Ishikawa (cell line): Measurements from ENCODE around the gene CNNM1.

Experiments
- CEBPB ChIP-seq: IDR thresholded peaks from 2 replicates; pipeline ENCODE4 v1.6.1; 2012
- CREB1 ChIP-seq: IDR thresholded peaks from 2 replicates; pipeline ENCODE4 v1.6.1; 2012; ENCODE audit warnings: low read depth
- EGR1 ChIP-seq: IDR thresholded peaks from 2 replicates; pipeline ENCODE4 v1.6.1; 2012
- EP300 ChIP-seq: IDR thresholded peaks from 2 replicates; pipeline ENCODE4 v1.6.1; 2012; ENCODE audit warnings: borderline replicate concordance
- FOXM1 ChIP-seq: IDR thresholded peaks from 2 replicates; pipeline ENCODE4 v1.6.1; 2012; ENCODE audit warnings: low read depth, borderline replicate concordance
- MAX ChIP-seq: IDR thresholded peaks from 2 replicates; pipeline ENCODE4 v1.6.1; 2012
- NFIC ChIP-seq: IDR thresholded peaks from 2 replicates; pipeline ENCODE4 v1.6.1; 2012
- RAD21 ChIP-seq: IDR thresholded peaks from 2 replicates; pipeline ENCODE4 v1.6.1; 2012; ENCODE audit warnings: low read depth
- REST ChIP-seq: IDR thresholded peaks from 2 replicates; pipeline ENCODE4 v1.6.1; 2012; ENCODE audit warnings: low read depth, mild to moderate bottlenecking
- TAF1 ChIP-seq: IDR thresholded peaks from 2 replicates; pipeline ENCODE4 v1.6.1; 2012; ENCODE audit warnings: low read depth, mild to moderate bottlenecking
- TCF12 ChIP-seq: IDR thresholded peaks from 2 replicates; pipeline ENCODE4 v1.6.1; 2012; ENCODE audit warnings: low read depth
- TEAD4 ChIP-seq: IDR thresholded peaks from 2 replicates; pipeline ENCODE4 v1.6.1; 2012
- USF1 ChIP-seq: IDR thresholded peaks from 2 replicates; pipeline ENCODE4 v1.6.1; 2012
- YY1 ChIP-seq: IDR thresholded peaks from 2 replicates; pipeline ENCODE4 v1.6.1; 2012; ENCODE audit warnings: low read depth
- ZBTB7A ChIP-seq: IDR thresholded peaks from 2 replicates; pipeline ENCODE4 v1.6.1; 2012; ENCODE audit warnings: low read depth

The CNNM1 gene

GRCh38 chr10:99330347-99330924 lies 1.3 kb downstream of the CNNM1 start:
- TF ChIP-seq ZBTB7A, result no peak
- no peak for TF ChIP-seq TEAD4
- no peak for TF ChIP-seq RAD21
- no peak for TF ChIP-seq MAX
- no peak for TF ChIP-seq YY1
- TF ChIP-seq EP300, result no peak
- TF ChIP-seq CEBPB, result no peak
- no peak for TF ChIP-seq TAF1
- no peak for TF ChIP-seq TCF12
- no peak for TF ChIP-seq CREB1
- TF ChIP-seq FOXM1, result no peak
- TF ChIP-seq USF1, result no peak
- no peak for TF ChIP-seq REST
- no peak for TF ChIP-seq EGR1
- TF ChIP-seq NFIC, result no peak

- peak; percentile 80 for TF ChIP-seq REST
- TF ChIP-seq CEBPB, result no peak
Observed at GRCh38 chr10:99331207-99331803, 2.1 kb downstream of the CNNM1 start.

- TF ChIP-seq TCF12 (no peak), REST (no peak), RAD21 (no peak), TEAD4 (no peak), TAF1 (no peak), USF1 (no peak), FOXM1 (no peak), MAX (no peak), CREB1 (no peak), NFIC (no peak), EGR1 (no peak), YY1 (no peak), ZBTB7A (no peak)
Observed at GRCh38 chr10:99337311-99337811, 8.2 kb downstream of the CNNM1 start.

- no peak for TF ChIP-seq RAD21
Observed at GRCh38 chr10:99337901-99338300, 8.7 kb downstream of the CNNM1 start.

GRCh38 chr10:99339077-99339476 lies 9.9 kb downstream of the CNNM1 start:
- TF ChIP-seq REST (no peak), TEAD4 (no peak), CEBPB (no peak), USF1 (no peak), CREB1 (no peak), TCF12 (no peak), FOXM1 (no peak), EP300 (no peak), ZBTB7A (no peak), RAD21 (no peak), EGR1 (no peak), YY1 (no peak), TAF1 (no peak)
